Embryonic facial prominence (tissue), 1 donor: ENCODE data around the gene GLB1L2.
A peak's percentile ranks its signal among the peaks of the same experiment; 100 is the strongest.

Experiments
- DNase-seq: peaks from one replicate; pipeline ENCODE4 v3.0.0-alpha.2; 2016; ENCODE audit errors: extremely low spot score

GLB1L2 gene

GRCh38 chr11:134406264-134407185 is 74.7 kb downstream of the GLB1L2 start:
- DNase-seq: no peak

- DNase-seq: no peak
Measured at GRCh38 chr11:134407321-134407828, 75.6 kb downstream of the GLB1L2 start.

GRCh38 chr11:134407923-134408322 is 76.1 kb downstream of the GLB1L2 start:
- no peak for DNase-seq

GRCh38 chr11:134409552-134410429 is 78.0 kb downstream of the GLB1L2 start:
- no peak for DNase-seq

- DNase-seq: no peak
Measured at GRCh38 chr11:134410766-134411165, 79.0 kb downstream of the GLB1L2 start.

- no peak for DNase-seq
Measured at GRCh38 chr11:134412203-134413042, 80.6 kb downstream of the GLB1L2 start, which contains the start of gene B3GAT1. Gene B3GAT1, minus strand, starts transcription at chr11:134412242. Its CDS starts 24,583 bp downstream, at chr11:134387659.

GRCh38 chr11:134413043-134413825 is 81.4 kb downstream of the GLB1L2 start:
- DNase-seq: no peak

GRCh38 chr11:134413826-134414731 is 82.3 kb downstream of the GLB1L2 start:
- DNase-seq: no peak

- no peak for DNase-seq
Measured at GRCh38 chr11:134414766-134415765, 83.3 kb downstream of the GLB1L2 start.

- DNase-seq: no peak
Measured at GRCh38 chr11:134416726-134417125, 84.9 kb downstream of the GLB1L2 start.

GRCh38 chr11:134417871-134418840 is 86.4 kb downstream of the GLB1L2 start:
- DNase-seq: peak; percentile 43

GRCh38 chr11:134423106-134423505 is 91.3 kb downstream of the GLB1L2 start:
- no peak for DNase-seq

GRCh38 chr11:134425413-134425812 is 93.6 kb downstream of the GLB1L2 start:
- no peak for DNase-seq
